ENCODE results near the gene FGF12.
A peak's percentile ranks its signal among the peaks of the same experiment; 100 is the strongest.

Gene FGF12

DNA sequence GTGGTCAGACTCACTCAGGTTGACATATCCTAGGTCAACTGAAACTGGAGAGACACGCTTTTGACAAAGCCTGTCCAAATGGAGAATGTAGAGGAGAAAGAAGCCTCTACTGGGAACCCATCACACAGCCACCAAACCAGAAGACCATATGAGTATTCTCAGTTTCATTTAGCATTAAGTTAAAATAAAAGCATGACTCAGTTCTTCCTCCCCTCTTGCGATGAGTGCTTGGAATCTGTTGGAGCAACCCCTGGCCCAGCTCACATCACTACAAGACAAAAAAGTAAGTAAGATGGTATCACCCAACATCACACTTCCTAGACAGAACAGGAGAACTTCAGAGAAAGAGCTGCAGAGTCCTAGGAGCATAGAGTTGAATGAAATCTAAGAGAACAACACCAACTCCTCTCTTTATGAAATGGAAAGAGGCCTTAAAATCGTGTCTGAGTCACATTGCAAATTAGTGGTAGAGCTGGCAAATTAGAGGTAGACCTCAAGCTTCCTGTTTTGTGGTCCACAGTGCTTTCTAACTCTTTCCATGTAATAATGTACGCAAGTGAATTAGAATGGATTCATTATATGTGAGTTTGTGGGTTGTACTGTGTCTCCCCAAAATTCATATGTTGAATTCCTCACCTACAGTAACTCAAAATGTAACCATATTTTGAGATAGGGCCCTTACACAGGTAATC lies 51.2 kb downstream of the FGF12 start:
- no peak for DNase-seq

GRCh38 chr3:192655628-192656027 lies 71.7 kb downstream of the FGF12 start:
- DNase-seq: no peak

GRCh38 chr3:192655040-192655439 lies 72.3 kb downstream of the FGF12 start:
- DNase-seq: no peak

GRCh38 chr3:192653862-192654261 lies 73.5 kb downstream of the FGF12 start:
- DNase-seq: no peak

GRCh38 chr3:192652727-192653126 lies 74.6 kb downstream of the FGF12 start:
- DNase-seq: no peak

DNA sequence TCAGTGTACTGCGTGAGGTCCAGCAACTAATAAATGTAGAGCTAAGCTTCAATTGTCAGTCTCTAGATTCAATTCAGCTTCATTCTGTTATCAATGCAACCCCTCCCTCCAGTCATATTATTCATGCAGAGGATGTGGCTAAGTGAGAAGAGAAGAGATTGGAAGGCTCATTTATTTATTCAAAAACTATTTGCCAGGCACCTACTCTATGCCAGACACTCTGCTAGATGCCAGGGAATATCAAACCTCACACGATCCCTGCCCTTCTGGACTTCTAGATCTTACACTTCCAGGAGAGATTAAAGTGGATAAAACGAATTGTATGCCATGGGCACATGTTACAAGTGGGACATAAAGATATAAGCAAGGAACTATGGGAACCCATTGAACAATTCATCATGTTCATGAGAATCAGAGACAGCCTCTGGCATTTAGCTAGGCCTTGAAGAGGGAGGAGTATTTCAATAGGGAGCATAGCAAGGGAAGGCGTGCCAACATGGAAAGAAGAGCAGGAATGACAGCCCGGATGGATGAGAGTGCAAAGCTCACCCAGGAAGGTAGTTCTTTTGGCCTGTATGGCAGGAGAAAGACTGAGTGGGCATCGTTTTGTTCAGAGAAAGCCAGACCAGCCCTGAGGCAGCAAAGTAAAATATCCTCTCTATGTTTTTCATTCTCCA lies 75.4 kb downstream of the FGF12 start:
- no peak for DNase-seq

DNA sequence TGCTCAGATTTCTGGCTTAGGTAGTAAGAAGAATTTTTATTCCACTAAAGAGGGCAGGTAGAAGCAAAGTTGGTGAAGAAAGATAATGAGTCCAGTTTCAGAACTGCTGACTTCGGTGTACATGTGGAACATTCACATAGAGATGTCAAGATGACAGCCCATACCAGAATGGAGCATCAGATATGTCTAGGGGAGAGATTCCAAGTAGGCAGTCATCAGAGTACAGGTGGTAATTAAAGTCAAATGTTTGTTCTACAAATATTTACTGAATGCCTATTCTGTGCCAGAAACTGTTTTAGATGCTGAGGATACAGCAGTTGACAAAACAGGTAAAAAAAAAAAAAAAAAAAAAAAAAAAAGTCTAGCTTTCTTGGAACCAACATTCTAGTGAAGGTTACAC lies 81.9 kb downstream of the FGF12 start:
- no peak for DNase-seq

GRCh38 chr3:192642651-192643050 lies 84.7 kb downstream of the FGF12 start:
- DNase-seq: peak; percentile 9

DNA sequence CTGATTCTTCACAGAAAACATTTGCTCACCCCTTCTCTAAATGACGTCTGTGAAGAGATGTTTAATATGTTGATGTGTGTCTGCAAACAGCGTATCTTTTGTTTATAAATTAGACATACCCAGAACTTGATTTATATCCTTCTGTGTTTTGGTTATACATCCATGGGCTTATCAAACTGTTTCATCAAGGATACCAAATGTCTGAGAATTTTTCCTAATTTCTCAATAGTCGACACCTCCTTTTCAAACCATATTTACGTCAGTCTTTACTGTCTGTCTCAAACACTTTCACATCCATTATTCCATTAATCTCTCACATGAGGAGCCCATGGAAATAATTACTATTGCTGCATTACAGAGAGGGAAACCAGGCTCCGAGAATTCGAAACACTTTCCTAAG lies 85.4 kb downstream of the FGF12 start:
- no peak for DNase-seq

DNA sequence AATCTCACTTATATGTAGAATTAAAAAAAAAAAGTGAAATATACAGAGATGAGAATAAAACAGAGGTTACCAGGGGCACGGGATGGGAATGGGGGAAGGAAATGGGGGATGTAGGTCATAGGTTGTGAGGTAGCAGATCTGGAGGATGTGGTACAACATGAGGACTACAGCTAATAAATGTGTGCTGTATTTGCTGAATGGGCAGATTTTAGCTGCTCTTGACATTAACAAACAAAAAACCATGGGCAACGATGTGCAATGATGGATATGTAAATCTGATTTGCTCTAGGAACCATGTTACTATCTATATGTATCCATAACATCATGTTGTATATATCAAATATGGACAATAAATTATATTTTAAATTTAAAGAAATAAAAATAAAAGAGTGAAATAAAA lies 87.4 kb downstream of the FGF12 start:
- DNase-seq: no peak

DNA sequence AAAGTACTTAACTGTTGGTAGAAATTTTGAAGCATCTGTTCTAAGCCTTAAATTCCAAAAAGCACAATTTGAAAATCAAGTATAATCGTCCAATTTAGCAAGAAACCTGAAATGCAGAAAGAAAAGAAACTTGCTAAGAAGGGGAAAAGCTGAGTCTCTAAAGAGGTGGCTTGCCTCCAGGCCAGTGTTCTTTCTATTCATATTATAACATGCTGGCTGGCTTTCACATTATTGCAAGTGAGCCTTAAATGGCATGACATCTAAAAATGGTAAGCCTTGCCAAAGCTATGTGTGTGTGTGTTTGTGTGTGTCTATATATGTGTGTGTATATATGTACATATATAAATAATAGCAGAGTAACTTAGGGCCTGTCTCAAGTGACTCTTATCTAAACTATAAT lies 89.5 kb downstream of the FGF12 start:
- DNase-seq: no peak

DNA sequence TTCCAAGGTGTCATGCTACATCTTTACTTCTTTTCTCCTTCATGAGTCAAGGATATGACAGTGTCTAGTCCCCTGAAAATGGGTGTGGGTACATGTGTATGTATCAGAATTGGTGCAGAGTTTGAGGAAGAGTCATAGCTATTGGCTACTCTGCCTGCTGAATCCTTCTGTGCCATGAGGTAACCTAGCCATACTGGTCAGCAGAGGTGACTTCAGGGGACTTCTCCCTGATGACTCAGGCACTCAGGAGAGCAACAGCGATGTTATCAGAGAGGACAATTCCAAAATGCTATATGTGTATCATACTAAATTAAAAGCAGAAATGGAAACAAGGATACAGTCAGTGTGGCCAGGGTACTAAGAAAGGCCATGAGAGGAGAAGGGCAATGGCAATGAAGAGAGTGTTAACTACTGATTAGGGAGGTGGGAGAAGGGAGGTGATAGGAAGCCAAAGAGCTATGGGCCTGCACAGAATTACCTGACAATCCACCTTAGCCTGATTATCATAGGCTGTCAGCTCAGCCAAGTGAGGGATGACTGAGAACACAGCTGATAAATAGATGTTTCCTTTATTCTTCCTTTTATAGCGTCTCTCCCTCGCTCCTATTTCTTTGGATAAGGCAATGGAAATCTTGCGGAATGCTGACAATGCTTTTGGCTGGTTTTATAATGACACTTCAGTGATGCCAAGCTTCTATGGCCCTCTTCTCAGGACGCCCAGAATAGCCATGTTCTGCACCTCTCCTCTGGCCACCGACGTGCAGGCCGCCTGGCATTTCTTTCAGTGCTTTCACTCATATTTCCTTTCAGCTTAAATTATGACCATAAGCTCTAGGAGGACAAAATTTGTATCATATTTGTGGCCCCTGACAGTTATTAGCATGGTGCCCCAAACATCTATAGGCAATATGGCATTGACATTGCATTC lies 90.6 kb downstream of the FGF12 start:
- no peak for DNase-seq

GRCh38 chr3:192629429-192629828 lies 97.9 kb downstream of the FGF12 start:
- DNase-seq: no peak

- DNase-seq: no peak
These were observed 105.4 kb downstream of the FGF12 start for GRCh38 chr3:192621909-192622308.

DNA sequence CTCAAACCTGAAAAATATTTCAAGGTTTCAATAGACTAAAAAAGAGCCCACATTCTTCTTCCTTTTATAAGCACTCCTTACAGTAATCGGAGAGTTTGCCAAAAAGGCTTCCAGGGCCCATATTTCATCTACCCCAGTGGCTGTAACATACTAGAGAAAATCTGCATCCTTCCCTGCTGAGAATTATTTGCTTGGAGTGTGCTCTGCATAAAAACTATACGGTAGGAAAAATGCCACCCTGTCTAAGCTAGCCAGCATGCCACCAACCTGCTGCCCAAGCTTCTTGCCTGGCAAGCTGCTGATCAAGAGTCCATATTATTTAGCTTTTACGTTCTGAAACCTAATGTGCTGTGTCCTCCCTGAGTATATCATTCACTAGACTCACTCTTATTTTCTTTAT lies 107.1 kb downstream of the FGF12 start:
- no peak for DNase-seq

- no peak for DNase-seq
These were observed 115.9 kb downstream of the FGF12 start for GRCh38 chr3:192611411-192611810.

DNA sequence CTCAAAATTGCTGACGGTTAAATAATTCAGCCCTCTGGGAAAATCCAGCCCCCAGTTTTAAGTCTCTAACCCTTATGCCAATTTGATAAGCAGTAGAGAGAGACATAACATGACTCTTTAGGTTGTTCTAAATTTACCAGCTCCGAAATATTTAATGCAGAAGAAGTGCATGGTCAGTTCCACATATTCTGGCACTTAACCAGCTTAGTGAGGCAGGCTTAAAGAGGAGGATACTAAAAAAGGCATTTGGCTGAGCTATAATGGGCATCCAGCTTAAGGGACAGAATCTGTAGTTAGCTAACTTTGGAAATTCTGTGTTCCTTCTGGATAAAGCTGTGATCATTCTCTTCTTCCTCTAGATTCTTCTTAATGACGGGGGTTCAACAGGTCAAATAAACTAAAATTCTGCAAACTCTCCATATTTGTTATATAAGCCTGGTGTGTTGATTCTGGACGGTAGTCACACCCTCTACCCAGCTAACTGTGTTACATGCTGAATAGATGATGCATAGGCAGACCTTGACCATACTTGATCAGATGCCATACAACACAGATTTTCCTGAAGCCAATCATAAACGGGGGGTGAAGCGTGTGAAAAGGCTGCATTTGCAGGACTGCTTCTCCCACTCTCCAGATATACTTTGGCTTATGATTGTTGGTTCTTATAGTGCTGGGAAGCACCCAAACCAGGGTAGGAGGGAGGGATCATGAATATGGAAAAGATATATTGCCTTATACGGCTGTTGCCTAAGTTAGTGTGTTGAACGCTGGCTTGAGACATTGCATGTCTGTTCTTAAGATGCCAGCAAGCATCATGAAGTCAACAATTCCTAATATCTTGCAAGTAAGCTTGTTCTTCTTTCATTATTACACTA lies 118.4 kb downstream of the FGF12 start:
- DNase-seq: no peak

DNA sequence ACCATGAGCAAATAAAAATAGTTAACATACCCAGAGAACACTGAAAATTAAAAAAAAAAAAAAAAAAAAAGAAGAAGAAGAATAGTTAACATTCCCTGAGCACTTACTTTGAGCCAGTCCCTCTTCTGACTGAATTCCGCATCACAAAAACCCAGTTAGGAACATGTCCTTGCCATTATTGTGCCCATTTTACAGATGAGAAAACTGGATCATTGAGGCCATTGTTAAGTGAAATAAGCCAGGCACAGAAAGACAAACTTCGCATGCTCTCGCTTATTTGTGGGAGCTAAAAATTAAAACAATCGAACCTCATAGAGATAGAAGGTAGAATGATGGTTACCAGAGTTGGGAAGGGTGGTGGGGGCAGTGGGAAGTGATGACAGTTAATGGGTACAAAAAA lies 119.5 kb downstream of the FGF12 start:
- no peak for DNase-seq

- no peak for DNase-seq
These were observed 129.4 kb downstream of the FGF12 start for GRCh38 chr3:192597913-192598312.

- no peak for DNase-seq
These were observed 129.8 kb downstream of the FGF12 start for GRCh38 chr3:192597506-192597905.

- no peak for DNase-seq
These were observed 148.6 kb downstream of the FGF12 start for GRCh38 chr3:192578729-192579128.

DNA sequence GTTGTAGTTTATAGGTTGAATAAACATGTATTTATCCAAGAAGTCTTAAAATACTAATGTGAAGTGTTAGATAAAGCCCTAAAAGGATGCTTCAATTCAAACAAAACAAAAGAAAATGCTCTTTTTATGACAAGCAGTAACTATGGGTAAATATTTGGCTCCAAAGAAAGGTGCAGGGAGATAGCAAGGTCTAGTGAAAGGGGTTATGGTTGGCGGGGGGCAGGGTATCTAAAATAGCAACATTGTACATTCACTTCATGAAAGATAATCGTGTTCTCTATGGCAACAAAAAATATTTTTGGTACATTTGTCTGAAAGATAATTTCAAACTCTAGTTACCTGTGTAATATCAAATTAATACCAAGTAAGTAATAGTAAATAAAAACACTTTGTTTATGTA lies 149.5 kb downstream of the FGF12 start:
- DNase-seq: no peak

- no peak for DNase-seq
These were observed 150.1 kb downstream of the FGF12 start for GRCh38 chr3:192577271-192577670.

All from NCI-H2081 treated with DMSO at 0.1 percent for 48 hours (cell line).